Body of pancreas (tissue), 4 donors: ENCODE results near the gene INPP5D.

Source experiments
- CTCF ChIP-seq, 7 experiments: fragments of 450-650 bp in 4 of 7; fragments of 200-600 bp in 3 of 7; sonication (generic) in 3 of 7; IDR thresholded peaks; one replicate each; pipeline ENCODE4 v1.5.1; 2016 to 2019; ENCODE audit warnings: antibody characterized with exemption in 7 of 7
- POLR2A ChIP-seq, 3 donors: fragments of 450-650 bp; IDR thresholded peaks; one replicate each; pipeline ENCODE4 v1.6.1; 2016; ENCODE audit warnings: antibody characterized with exemption in 3 of 3, mild to moderate bottlenecking in 2 of 3

- TF ChIP-seq CTCF (IDR thresholded peaks at IDR 0.05) (no peak), POLR2A (IDR thresholded peaks at IDR 0.05) (no peak)
Observed at GRCh38 chr2:233133239-233133638, 73.1 kb downstream of the INPP5D start.
